Fibroblast of the aortic adventitia (primary cell): Measurements from ENCODE around the gene RAB3A. TPM values are rescaled to one million over a fixed set of nuclear protein-coding genes. Genes with fewer than 3 reads are reported as not detected.
A peak's percentile ranks its signal among the peaks of the same experiment; 100 is the strongest.

Experiments
- DNase-seq: peaks from one replicate; pipeline ENCODE4 v3.0.0-alpha.2; 2010; ENCODE audit warnings: low read depth
- H3K4me3 ChIP-seq: 2 replicates; pipeline ENCODE4 v1.5.1; 2011; ENCODE audit warnings: low read depth, mild to moderate bottlenecking, control low read depth, low read length, moderate library complexity
- total RNA-seq: library from RNA; depleted of rRNA; stranded (reverse); fragments of >200 nt; gene quantifications from 2 replicates; pipeline ENCODE4 v1.2.3, GENCODE V29; 2012; ENCODE audit warnings: low replicate concordance
- TF ChIP-seq, protein P1 (sequence below): IDR thresholded peaks from 2 replicates; pipeline ENCODE4 v1.5.1; 2011; ENCODE audit warnings: mild to moderate bottlenecking, low read length, control low read depth, inconsistent platforms; ENCODE audit not compliant: insufficient read depth

RAB3A gene
- total RNA-seq, 1 donor, result 2.8 TPM

- DNase-seq, result peak; percentile 100
- H3K4me3 ChIP-seq, result peak within 1 kb of the TSS; percentile 89
- TF ChIP-seq, protein P1, sequence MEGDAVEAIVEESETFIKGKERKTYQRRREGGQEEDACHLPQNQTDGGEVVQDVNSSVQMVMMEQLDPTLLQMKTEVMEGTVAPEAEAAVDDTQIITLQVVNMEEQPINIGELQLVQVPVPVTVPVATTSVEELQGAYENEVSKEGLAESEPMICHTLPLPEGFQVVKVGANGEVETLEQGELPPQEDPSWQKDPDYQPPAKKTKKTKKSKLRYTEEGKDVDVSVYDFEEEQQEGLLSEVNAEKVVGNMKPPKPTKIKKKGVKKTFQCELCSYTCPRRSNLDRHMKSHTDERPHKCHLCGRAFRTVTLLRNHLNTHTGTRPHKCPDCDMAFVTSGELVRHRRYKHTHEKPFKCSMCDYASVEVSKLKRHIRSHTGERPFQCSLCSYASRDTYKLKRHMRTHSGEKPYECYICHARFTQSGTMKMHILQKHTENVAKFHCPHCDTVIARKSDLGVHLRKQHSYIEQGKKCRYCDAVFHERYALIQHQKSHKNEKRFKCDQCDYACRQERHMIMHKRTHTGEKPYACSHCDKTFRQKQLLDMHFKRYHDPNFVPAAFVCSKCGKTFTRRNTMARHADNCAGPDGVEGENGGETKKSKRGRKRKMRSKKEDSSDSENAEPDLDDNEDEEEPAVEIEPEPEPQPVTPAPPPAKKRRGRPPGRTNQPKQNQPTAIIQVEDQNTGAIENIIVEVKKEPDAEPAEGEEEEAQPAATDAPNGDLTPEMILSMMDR, result no peak
Measured at GRCh38 chr19:18192673-18193387, 11.0 kb downstream of the RAB3A start, which contains the start of gene MPV17L2. MPV17L2 (plus strand) TSS chr19:18193218; CDS start chr19:18193282, 64 bp downstream.

- peak overlapping the region; percentile 68 for H3K4me3 ChIP-seq
- TF ChIP-seq, protein P1, result no peak
- no peak for DNase-seq
Measured at GRCh38 chr19:18191640-18192062, 12.2 kb downstream of the RAB3A start.

DNA sequence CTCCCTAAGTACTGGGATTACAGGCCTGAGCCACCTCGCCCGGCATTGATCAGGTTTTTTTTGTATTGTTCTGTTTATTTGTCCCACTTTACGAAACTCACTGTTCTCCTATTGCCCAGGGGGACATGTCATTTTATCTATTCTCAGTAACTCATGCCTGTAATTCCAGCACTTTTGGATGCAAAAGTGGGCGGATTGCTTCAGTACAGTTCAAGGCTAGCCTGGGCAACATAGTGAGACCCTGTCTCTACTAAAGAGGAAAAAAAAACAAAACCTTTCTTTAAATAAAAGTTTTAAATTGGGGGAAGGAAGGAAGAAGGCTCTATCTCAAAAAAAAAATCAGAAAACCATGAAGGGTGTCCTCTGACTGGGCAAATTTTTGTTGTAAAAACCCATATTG lies 13.6 kb downstream of the RAB3A start:
- no peak for DNase-seq
- TF ChIP-seq, protein P1, result no peak
- no peak overlapping the region for H3K4me3 ChIP-seq

- no peak overlapping the region for H3K4me3 ChIP-seq
- TF ChIP-seq, protein P1, result no peak
- no peak for DNase-seq
Measured at GRCh38 chr19:18185538-18185937, 18.3 kb downstream of the RAB3A start.

- TF ChIP-seq, protein P1, result no peak
- no peak overlapping the region for H3K4me3 ChIP-seq
- DNase-seq, result no peak
Measured at GRCh38 chr19:18183529-18183928, 20.3 kb downstream of the RAB3A start.

DNA sequence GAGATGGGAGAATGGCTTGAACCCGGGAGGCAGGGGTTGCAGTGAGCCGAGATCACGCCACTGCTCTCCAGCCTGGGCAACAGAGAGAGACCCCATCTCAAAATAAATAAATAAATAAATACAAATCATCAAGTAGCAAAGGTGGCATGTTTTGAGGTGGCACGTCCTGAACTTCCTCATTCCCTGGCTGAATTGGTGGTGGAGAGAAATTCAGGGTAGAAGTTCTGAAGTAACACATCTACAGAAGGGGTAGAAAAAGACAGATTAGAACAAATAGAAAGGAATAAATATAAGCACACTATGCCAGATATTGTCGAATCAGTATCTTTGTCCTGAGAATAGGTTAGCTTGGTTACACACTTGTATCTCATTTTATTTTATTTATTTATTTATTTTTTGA lies 23.9 kb downstream of the RAB3A start:
- TF ChIP-seq, protein P1, result no peak
- H3K4me3 ChIP-seq, result no peak overlapping the region
- DNase-seq, result no peak
